Muscle layer of duodenum (tissue), 2 donors: ENCODE results near the gene MEX3B.

Experiments
- H3K27ac ChIP-seq: one replicate; pipeline ENCODE4 v1.7.0; 2013; ENCODE audit warnings: mild to moderate bottlenecking, low read length
- H3K27me3 ChIP-seq: one replicate; pipeline ENCODE4 v1.7.0; 2013; ENCODE audit warnings: low read depth, mild to moderate bottlenecking, control low read depth, low read length
- H3K36me3 ChIP-seq, 2 donors: one replicate each; pipeline ENCODE4 v1.7.0; 2013; ENCODE audit warnings: low read length in 2 of 2, control low read depth in 1 of 2, mild to moderate bottlenecking in 1 of 2; ENCODE audit not compliant: insufficient read depth in 2 of 2, control insufficient read depth in 1 of 2
- H3K4me1 ChIP-seq, 2 donors: one replicate each; pipeline ENCODE4 v1.7.0; 2013; ENCODE audit warnings: low read length in 2 of 2, mild to moderate bottlenecking in 2 of 2, control low read depth in 1 of 2, moderate library complexity in 1 of 2; ENCODE audit not compliant: insufficient read depth in 2 of 2, control insufficient read depth in 1 of 2
- H3K4me3 ChIP-seq, 2 donors: one replicate each; pipeline ENCODE4 v1.7.0; 2013; ENCODE audit warnings: low read length in 2 of 2, low read depth in 1 of 2, mild to moderate bottlenecking in 1 of 2
- H3K9me3 ChIP-seq, 2 donors: one replicate each; pipeline ENCODE4 v1.7.0; 2013; ENCODE audit warnings: low read length in 2 of 2, control low read depth in 1 of 2, mild to moderate bottlenecking in 1 of 2; ENCODE audit not compliant: control insufficient read depth in 1 of 2
- donor health status: healthy.

MEX3B gene

GRCh38 chr15:82066455-82066854 is 20.6 kb upstream of the MEX3B start:
- H3K36me3 ChIP-seq, result no peaks in the 10 kb centered on the region
- no peaks in the 10 kb centered on the region for H3K9me3 ChIP-seq
- H3K4me3 ChIP-seq, result no peak overlapping the region
- H3K4me1 ChIP-seq, result no peaks in the 10 kb centered on the region
- H3K27me3 ChIP-seq, result peaks cover 3% of the 10 kb centered on the region
- no peak overlapping the region for H3K27ac ChIP-seq

- Histone ChIP-seq H3K36me3 (no peaks in the 10 kb centered on the region), H3K27me3 (peaks cover 8% of the 10 kb centered on the region), H3K4me3 (no peak overlapping the region), H3K4me1 (no peaks in the 10 kb centered on the region), H3K9me3 (no peaks in the 10 kb centered on the region), H3K27ac (no peak overlapping the region)
These were observed 19.0 kb upstream of the MEX3B start for GRCh38 chr15:82064824-82065223.

GRCh38 chr15:82062479-82063454 is 16.9 kb upstream of the MEX3B start:
- no peak overlapping the region for H3K27ac ChIP-seq
- no peaks in the 10 kb centered on the region for H3K36me3 ChIP-seq
- H3K27me3 ChIP-seq, result peaks cover 13% of the 10 kb centered on the region
- no peaks in the 10 kb centered on the region for H3K4me1 ChIP-seq
- no peaks in the 10 kb centered on the region for H3K9me3 ChIP-seq
- H3K4me3 ChIP-seq, result no peak overlapping the region

GRCh38 chr15:82060817-82061216 is 15.0 kb upstream of the MEX3B start:
- Histone ChIP-seq H3K4me1 (no peaks in the 10 kb centered on the region), H3K36me3 (no peaks in the 10 kb centered on the region), H3K4me3 (no peak overlapping the region)

GRCh38 chr15:82058517-82059204 is 12.8 kb upstream of the MEX3B start:
- no peaks in the 10 kb centered on the region for H3K4me1 ChIP-seq
- no peaks in the 10 kb centered on the region for H3K36me3 ChIP-seq
- H3K9me3 ChIP-seq, result no peaks in the 10 kb centered on the region
- no peak overlapping the region for H3K4me3 ChIP-seq
- H3K27ac ChIP-seq, result no peak overlapping the region
- peaks cover 20% of the 10 kb centered on the region for H3K27me3 ChIP-seq

More at GRCh38 chr15:82060817-82061216, 15.0 kb upstream of the MEX3B start:
- H3K9me3 ChIP-seq, result no peaks in the 10 kb centered on the region
- H3K27ac ChIP-seq, result no peak overlapping the region
- peaks cover 20% of the 10 kb centered on the region for H3K27me3 ChIP-seq

GRCh38 chr15:82058026-82058425 is 12.2 kb upstream of the MEX3B start:
- H3K9me3 ChIP-seq, result no peaks in the 10 kb centered on the region
- no peaks in the 10 kb centered on the region for H3K36me3 ChIP-seq
- no peak overlapping the region for H3K27ac ChIP-seq
- no peaks in the 10 kb centered on the region for H3K4me1 ChIP-seq
- peaks cover 20% of the 10 kb centered on the region for H3K27me3 ChIP-seq
- H3K4me3 ChIP-seq, result no peak overlapping the region

GRCh38 chr15:82056958-82057823 is 11.4 kb upstream of the MEX3B start:
- H3K27ac ChIP-seq, result no peak overlapping the region
- H3K27me3 ChIP-seq, result peaks cover 18% of the 10 kb centered on the region

GRCh38 chr15:82052751-82053150 is 6.9 kb upstream of the MEX3B start:
- Histone ChIP-seq H3K36me3 (no peaks in the 10 kb centered on the region), H3K27ac (no peak overlapping the region), H3K4me3 (no peak overlapping the region), H3K27me3 (peaks cover 6% of the 10 kb centered on the region), H3K9me3 (no peaks in the 10 kb centered on the region), H3K4me1 (no peaks in the 10 kb centered on the region)

More at GRCh38 chr15:82056958-82057823, 11.4 kb upstream of the MEX3B start:
- H3K4me1 ChIP-seq, result no peaks in the 10 kb centered on the region
- H3K9me3 ChIP-seq, result no peaks in the 10 kb centered on the region
- H3K4me3 ChIP-seq, result no peak overlapping the region
- no peaks in the 10 kb centered on the region for H3K36me3 ChIP-seq

- Histone ChIP-seq H3K4me3 (no peak overlapping the region), H3K4me1 (no peaks in the 10 kb centered on the region), H3K27ac (no peak overlapping the region), H3K27me3 (peaks cover under 1% of the 10 kb centered on the region), H3K36me3 (no peaks in the 10 kb centered on the region), H3K9me3 (no peaks in the 10 kb centered on the region)
These were observed 5.8 kb upstream of the MEX3B start for GRCh38 chr15:82051664-82052063.

GRCh38 chr15:82048811-82049210 is 3.0 kb upstream of the MEX3B start:
- peaks cover 0 to under 1% of the 10 kb centered on the region in 2 donors for H3K4me1 ChIP-seq
- no peak overlapping the region for H3K4me3 ChIP-seq
- H3K36me3 ChIP-seq, result no peaks in the 10 kb centered on the region
- no peaks in the 10 kb centered on the region for H3K27me3 ChIP-seq
- H3K27ac ChIP-seq, result no peak overlapping the region
- no peaks in the 10 kb centered on the region for H3K9me3 ChIP-seq
